ENCODE measurements around the gene NGFR. TPM values are rescaled to one million over a fixed set of nuclear protein-coding genes. Genes with fewer than 3 reads are reported as not detected.

Gene NGFR
- total and polyA plus RNA-seq, 2 donors (not counting 1 experiment from before 2014, with no cell fraction given) = 0.14 to 0.17 TPM

DNA sequence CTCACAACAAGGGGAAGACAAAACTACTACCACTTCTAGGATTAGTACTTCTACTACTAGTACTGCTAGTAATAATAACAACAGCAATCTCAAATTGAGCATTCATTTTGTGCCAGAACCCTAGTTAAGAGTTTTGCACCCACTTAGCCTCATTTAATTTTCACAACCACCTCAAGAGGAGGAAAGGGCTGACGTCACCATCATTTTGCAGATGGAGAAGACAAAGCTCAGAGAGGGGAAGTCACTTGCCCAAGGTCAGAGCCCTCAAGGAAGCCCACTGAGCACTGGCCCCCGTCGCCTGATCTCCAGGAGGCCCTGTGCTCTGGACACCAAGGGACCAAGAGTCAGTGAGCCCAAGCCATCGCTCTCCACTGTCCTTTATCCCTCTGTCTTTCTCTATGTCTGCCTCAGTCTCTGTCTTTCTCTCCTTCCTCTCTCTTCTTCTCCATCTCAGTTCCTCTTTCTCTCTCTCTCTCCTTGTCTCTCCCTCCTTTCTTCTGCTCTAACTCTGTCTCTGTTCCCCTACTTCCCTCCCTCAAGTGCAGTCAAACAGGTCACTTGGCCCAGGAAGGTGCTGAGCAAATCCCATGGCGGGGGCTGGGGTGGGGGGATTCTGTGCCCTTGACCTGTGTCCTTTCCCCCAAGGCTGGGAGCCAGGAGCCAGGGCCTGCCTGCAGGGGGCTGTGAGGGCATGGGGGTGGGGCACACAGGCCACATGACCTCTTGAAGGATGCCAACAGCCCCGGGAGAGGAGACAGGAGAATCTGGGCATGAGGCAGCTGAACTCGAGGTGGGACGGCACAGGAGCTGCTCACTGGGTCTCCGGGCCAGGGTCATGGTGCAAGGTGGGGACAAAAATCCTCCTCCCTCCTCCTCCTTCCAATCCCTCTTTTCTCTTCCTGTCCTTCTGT is 11.2 kb upstream of the NGFR start:
- H3K27me3 ChIP-seq (ENCODE audit: control insufficient read depth, insufficient read depth, low read length) = peaks cover 31% of the 10 kb centered on the region
- no peak overlapping the region for H3K4me3 ChIP-seq (replicated peaks in 1 of 4; ENCODE audit: control extremely low read depth in 1 of 4, insufficient read depth in 1 of 4, low read depth in 3 of 4, low read length in 4 of 4)
- no peaks in the 10 kb centered on the region for H3K36me3 ChIP-seq (ENCODE audit: control insufficient read depth, insufficient read depth, low read length)
- TF ChIP-seq, protein P1, sequence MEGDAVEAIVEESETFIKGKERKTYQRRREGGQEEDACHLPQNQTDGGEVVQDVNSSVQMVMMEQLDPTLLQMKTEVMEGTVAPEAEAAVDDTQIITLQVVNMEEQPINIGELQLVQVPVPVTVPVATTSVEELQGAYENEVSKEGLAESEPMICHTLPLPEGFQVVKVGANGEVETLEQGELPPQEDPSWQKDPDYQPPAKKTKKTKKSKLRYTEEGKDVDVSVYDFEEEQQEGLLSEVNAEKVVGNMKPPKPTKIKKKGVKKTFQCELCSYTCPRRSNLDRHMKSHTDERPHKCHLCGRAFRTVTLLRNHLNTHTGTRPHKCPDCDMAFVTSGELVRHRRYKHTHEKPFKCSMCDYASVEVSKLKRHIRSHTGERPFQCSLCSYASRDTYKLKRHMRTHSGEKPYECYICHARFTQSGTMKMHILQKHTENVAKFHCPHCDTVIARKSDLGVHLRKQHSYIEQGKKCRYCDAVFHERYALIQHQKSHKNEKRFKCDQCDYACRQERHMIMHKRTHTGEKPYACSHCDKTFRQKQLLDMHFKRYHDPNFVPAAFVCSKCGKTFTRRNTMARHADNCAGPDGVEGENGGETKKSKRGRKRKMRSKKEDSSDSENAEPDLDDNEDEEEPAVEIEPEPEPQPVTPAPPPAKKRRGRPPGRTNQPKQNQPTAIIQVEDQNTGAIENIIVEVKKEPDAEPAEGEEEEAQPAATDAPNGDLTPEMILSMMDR (conservative IDR thresholded peaks at IDR 0.05 in 1 of 2, IDR thresholded peaks at IDR 0.05 in 1 of 2; ENCODE audit: low read depth in 1 of 2, low read length in 2 of 2) = no peak
- TF ChIP-seq EZH2 (IDR thresholded peaks at IDR 0.05; ENCODE audit: low read length, missing control alignments) = no peak
- H3K4me1 ChIP-seq (ENCODE audit: control insufficient read depth, extremely low read depth, insufficient read depth, low read length) = no peaks in the 10 kb centered on the region
- no peak for DNase-seq (ENCODE audit: low read depth in 2 of 2)
- no peaks in the 10 kb centered on the region for H3K9me3 ChIP-seq (ENCODE audit: control insufficient read depth, insufficient read depth, low read depth, low read length)
- no peak overlapping the region for H3K27ac ChIP-seq (ENCODE audit: insufficient read depth, low read length)
- H3K79me2 ChIP-seq (ENCODE audit: control insufficient read depth, insufficient read depth, low read length) = no peaks in the 10 kb centered on the region
- no peak overlapping the region for H3K4me2 ChIP-seq (ENCODE audit: extremely low read depth, insufficient read depth, low read length)
- no peaks in the 10 kb centered on the region for H4K20me1 ChIP-seq (ENCODE audit: control insufficient read depth, extremely low read depth, insufficient read depth, low read length)
- no peak overlapping the region for H2AFZ ChIP-seq (ENCODE audit: low read length)
- H3K9ac ChIP-seq (ENCODE audit: insufficient read depth, low read length) = no peak overlapping the region

DNA sequence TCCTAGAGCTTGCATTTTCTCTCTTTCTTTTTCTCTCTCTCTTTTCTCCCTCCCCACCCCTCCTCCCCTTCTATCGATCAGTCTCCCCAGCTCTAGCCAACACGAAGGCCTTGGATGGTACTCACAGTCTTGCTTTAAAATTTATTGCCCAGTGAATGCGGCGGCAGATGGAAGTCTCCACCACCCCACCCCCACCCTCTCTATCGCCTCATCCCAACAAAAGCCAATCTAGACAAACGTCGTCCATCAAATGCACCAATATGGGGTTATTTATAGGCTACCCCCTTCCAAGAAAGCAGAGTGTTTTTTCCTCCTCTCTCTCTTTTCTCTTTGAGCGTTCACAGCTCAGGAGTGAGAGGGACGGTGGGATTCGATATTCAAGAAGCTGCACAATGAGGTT is 10.5 kb upstream of the NGFR start:
- TF ChIP-seq, protein P1 (conservative IDR thresholded peaks at IDR 0.05 in 1 of 2, IDR thresholded peaks at IDR 0.05 in 1 of 2; ENCODE audit: low read depth in 1 of 2, low read length in 2 of 2) = no peak
- no peak for TF ChIP-seq EZH2 (IDR thresholded peaks at IDR 0.05; ENCODE audit: low read length, missing control alignments)
- no peak overlapping the region for H3K27ac ChIP-seq (ENCODE audit: insufficient read depth, low read length)
- no peaks in the 10 kb centered on the region for H3K4me1 ChIP-seq (ENCODE audit: control insufficient read depth, extremely low read depth, insufficient read depth, low read length)
- no peak overlapping the region for H3K4me2 ChIP-seq (ENCODE audit: extremely low read depth, insufficient read depth, low read length)
- H3K9ac ChIP-seq (ENCODE audit: insufficient read depth, low read length) = no peak overlapping the region
- no peaks in the 10 kb centered on the region for H3K79me2 ChIP-seq (ENCODE audit: control insufficient read depth, insufficient read depth, low read length)
- H3K4me3 ChIP-seq (replicated peaks in 1 of 4; ENCODE audit: control extremely low read depth in 1 of 4, insufficient read depth in 1 of 4, low read depth in 3 of 4, low read length in 4 of 4) = no peak overlapping the region
- H2AFZ ChIP-seq (ENCODE audit: low read length) = no peak overlapping the region
- no peaks in the 10 kb centered on the region for H3K9me3 ChIP-seq (ENCODE audit: control insufficient read depth, insufficient read depth, low read depth, low read length)
- H3K27me3 ChIP-seq (ENCODE audit: control insufficient read depth, insufficient read depth, low read length) = peaks cover 27% of the 10 kb centered on the region
- H3K36me3 ChIP-seq (ENCODE audit: control insufficient read depth, insufficient read depth, low read length) = no peaks in the 10 kb centered on the region
- H4K20me1 ChIP-seq (ENCODE audit: control insufficient read depth, extremely low read depth, insufficient read depth, low read length) = no peaks in the 10 kb centered on the region
- no peak for DNase-seq (ENCODE audit: low read depth in 2 of 2)

DNA sequence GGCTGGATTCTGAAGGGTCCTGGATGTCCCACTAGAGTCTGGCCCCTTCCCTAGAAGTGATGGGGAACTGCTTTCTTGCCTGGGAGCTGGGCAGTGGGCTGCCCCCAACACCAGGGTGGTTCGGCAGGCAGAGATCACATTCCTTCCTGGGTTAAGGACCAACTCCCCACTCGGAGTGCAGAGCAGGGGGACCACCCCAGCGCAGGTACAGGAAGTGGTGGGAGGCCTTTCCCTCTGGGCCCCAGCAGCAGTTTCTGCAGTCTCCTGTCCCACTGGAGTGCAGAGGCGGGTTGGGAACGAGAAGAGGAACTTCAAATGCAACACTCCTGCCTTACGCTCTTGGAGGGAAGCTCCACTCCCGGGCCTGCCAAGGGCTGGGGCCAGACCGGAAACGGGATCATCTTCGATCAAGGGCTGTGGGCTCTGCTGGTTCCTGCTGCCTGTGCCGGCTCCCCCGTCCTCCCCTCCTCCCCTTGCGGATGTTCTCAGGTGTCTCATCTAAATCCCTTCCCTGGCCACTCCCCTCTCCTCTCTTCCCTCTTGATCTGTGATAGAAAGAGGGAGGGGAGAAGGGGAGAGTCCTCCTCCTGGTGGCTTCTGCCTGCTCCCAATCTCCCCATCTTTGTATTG is 9.0 kb upstream of the NGFR start:
- Histone ChIP-seq H2AFZ (ENCODE audit: low read length) (no peak overlapping the region), H3K4me3 (replicated peaks in 1 of 4; ENCODE audit: control extremely low read depth in 1 of 4, insufficient read depth in 1 of 4, low read depth in 3 of 4, low read length in 4 of 4) (no peak overlapping the region), H3K27me3 (ENCODE audit: control insufficient read depth, insufficient read depth, low read length) (peaks cover 22% of the 10 kb centered on the region), H3K27ac (ENCODE audit: insufficient read depth, low read length) (no peak overlapping the region), H4K20me1 (ENCODE audit: control insufficient read depth, extremely low read depth, insufficient read depth, low read length) (no peaks in the 10 kb centered on the region), H3K9me3 (ENCODE audit: control insufficient read depth, insufficient read depth, low read depth, low read length) (no peaks in the 10 kb centered on the region), H3K4me2 (ENCODE audit: extremely low read depth, insufficient read depth, low read length) (no peak overlapping the region), H3K9ac (ENCODE audit: insufficient read depth, low read length) (no peak overlapping the region), H3K4me1 (ENCODE audit: control insufficient read depth, extremely low read depth, insufficient read depth, low read length) (no peaks in the 10 kb centered on the region), H3K36me3 (ENCODE audit: control insufficient read depth, insufficient read depth, low read length) (no peaks in the 10 kb centered on the region), H3K79me2 (ENCODE audit: control insufficient read depth, insufficient read depth, low read length) (no peaks in the 10 kb centered on the region)
- DNase-seq (ENCODE audit: low read depth in 2 of 2) = no peak
- TF ChIP-seq, protein P1 (conservative IDR thresholded peaks at IDR 0.05 in 1 of 2, IDR thresholded peaks at IDR 0.05 in 1 of 2; ENCODE audit: low read depth in 1 of 2, low read length in 2 of 2) = no peak
- no peak for TF ChIP-seq EZH2 (IDR thresholded peaks at IDR 0.05; ENCODE audit: low read length, missing control alignments)
